Stomach (tissue), 4 donors: ENCODE measurements around the gene ACSF3.

Experiments
- CTCF ChIP-seq, 7 experiments: fragments of 450-650 bp in 4 of 7; fragments of 200-600 bp in 3 of 7; sonication (generic) in 3 of 7; IDR thresholded peaks; one replicate each; pipeline ENCODE4 v1.5.1; 2016 to 2019; ENCODE audit warnings: antibody characterized with exemption in 7 of 7, control low read depth in 2 of 7, mild to moderate bottlenecking in 1 of 7
- POLR2A ChIP-seq, 4 donors: fragments of 450-650 bp; IDR thresholded peaks; one replicate each; pipeline ENCODE4 v1.6.1; 2016; ENCODE audit warnings: antibody characterized with exemption in 4 of 4, control low read depth in 2 of 4, mild to moderate bottlenecking in 1 of 4, moderate library complexity in 1 of 4
- POLR2AphosphoS5 ChIP-seq, 3 donors: sonication (generic); formaldehyde crosslinking; IDR thresholded peaks; one replicate each; pipeline ENCODE4 v1.6.1; 2016; ENCODE audit warnings: antibody characterized with exemption in 3 of 3

DNA sequence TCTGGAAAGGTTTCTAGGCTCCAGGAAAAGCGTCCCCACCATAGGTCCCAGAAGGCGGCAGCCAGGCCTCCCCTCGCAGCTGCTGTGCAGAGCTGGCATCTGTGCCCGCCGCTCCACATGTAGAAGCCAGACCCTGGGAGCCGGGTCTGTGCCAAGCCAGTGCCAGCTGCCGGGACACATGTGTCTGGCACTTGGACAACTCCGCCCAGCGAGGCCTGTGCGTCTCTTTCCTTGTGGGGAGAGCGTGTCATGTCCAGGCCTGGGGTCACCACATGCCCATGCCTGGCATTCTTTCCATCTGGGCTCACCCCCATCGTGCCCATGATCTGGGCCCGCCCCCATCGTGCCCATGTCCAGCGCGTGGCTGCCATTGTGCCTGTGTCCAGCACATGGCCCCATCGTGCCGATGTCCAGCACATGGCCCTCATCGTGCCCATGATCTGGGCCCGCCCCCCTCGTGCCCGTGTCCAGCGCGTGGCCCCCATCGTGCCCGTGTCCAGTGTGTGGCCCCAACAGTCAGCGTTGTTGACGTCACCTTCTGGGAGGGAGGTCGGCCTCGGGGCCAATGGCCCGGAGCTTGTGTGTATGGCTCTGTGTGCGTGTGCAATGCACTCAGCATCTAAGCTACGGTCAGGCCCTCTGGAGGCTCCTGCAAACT lies 13.3 kb upstream of the ACSF3 start:
- TF ChIP-seq CTCF (IDR thresholded peaks at IDR 0.05) (no peak), POLR2A (IDR thresholded peaks at IDR 0.05) (no peak), POLR2AphosphoS5 (IDR thresholded peaks at IDR 0.05) (no peak)
